NB4 (cell line): Measurements from ENCODE around the gene SCPEP1.
A peak's percentile ranks its signal among the peaks of the same experiment; 100 is the strongest.

ENCODE experiments used
- DNase-seq: peaks from one replicate; pipeline ENCODE4 v3.0.0; 2010; ENCODE audit warnings: low read depth
- H3K4me3 ChIP-seq: one replicate; pipeline ENCODE4 v1.5.1; 2011; ENCODE audit warnings: mild to moderate bottlenecking, low read depth, low read length, moderate library complexity
- MYC ChIP-seq: IDR thresholded peaks from 2 replicates; pipeline ENCODE4 v1.6.1; 2011; ENCODE audit warnings: low read depth, low read length
- POLR2A ChIP-seq: IDR thresholded peaks from 2 replicates; pipeline ENCODE4 v1.6.1; 2011; ENCODE audit warnings: mild to moderate bottlenecking; ENCODE audit not compliant: insufficient read length; ENCODE audit errors: extremely low read depth
- TF ChIP-seq, protein P1 (sequence below): IDR thresholded peaks from 2 replicates; pipeline ENCODE4 v1.6.1; 2011; ENCODE audit warnings: low read depth, low read length
- TF ChIP-seq, protein P2 (sequence below): IDR thresholded peaks from one replicate; pipeline ENCODE4 v1.5.1; 2012; ENCODE audit warnings: low read depth, low read length

Gene SCPEP1, protein sequence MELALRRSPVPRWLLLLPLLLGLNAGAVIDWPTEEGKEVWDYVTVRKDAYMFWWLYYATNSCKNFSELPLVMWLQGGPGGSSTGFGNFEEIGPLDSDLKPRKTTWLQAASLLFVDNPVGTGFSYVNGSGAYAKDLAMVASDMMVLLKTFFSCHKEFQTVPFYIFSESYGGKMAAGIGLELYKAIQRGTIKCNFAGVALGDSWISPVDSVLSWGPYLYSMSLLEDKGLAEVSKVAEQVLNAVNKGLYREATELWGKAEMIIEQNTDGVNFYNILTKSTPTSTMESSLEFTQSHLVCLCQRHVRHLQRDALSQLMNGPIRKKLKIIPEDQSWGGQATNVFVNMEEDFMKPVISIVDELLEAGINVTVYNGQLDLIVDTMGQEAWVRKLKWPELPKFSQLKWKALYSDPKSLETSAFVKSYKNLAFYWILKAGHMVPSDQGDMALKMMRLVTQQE

GRCh38 chr17:56977673-56978395 is at the start of gene SCPEP1:
TSS of gene SCPEP1 (plus strand) at chr17:56978131. CDS start at chr17:56978160, 29 bp downstream.
- peak; percentile 85 for DNase-seq
- peak within 1 kb of the TSS; percentile 83 for H3K4me3 ChIP-seq
- TF ChIP-seq MYC, result no peak
- TF ChIP-seq, protein P1, sequence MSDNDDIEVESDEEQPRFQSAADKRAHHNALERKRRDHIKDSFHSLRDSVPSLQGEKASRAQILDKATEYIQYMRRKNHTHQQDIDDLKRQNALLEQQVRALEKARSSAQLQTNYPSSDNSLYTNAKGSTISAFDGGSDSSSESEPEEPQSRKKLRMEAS, result peak; percentile 74
- no peak for TF ChIP-seq POLR2A

DNA sequence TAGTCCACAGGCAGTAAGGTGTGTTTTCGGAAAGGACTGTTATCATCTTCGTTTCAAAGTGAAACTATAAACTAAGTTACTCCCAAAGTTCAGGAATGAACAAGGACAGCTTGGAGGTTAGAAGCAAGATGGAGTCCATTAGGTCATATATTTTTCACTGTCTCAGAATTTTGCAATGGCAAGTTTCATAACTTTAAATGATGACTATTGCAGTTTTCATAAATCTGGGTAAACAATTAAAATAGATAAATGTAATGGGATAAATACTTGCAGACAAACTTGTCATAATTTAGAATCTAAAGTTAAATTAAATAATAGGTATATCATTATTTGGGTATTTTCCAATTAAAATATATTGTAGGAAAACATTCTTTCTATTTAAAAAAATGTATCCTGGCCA is 49.3 kb upstream of the SCPEP1 start:
- H3K4me3 ChIP-seq, result no peak overlapping the region
- TF ChIP-seq POLR2A, result no peak

GRCh38 chr17:56929362-56929969 is 48.5 kb upstream of the SCPEP1 start:
- H3K4me3 ChIP-seq, result no peak overlapping the region
- DNase-seq, result peak; percentile 43
- TF ChIP-seq, protein P2, sequence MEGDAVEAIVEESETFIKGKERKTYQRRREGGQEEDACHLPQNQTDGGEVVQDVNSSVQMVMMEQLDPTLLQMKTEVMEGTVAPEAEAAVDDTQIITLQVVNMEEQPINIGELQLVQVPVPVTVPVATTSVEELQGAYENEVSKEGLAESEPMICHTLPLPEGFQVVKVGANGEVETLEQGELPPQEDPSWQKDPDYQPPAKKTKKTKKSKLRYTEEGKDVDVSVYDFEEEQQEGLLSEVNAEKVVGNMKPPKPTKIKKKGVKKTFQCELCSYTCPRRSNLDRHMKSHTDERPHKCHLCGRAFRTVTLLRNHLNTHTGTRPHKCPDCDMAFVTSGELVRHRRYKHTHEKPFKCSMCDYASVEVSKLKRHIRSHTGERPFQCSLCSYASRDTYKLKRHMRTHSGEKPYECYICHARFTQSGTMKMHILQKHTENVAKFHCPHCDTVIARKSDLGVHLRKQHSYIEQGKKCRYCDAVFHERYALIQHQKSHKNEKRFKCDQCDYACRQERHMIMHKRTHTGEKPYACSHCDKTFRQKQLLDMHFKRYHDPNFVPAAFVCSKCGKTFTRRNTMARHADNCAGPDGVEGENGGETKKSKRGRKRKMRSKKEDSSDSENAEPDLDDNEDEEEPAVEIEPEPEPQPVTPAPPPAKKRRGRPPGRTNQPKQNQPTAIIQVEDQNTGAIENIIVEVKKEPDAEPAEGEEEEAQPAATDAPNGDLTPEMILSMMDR, result no peak
- TF ChIP-seq, protein P1, result no peak
- no peak for TF ChIP-seq MYC
- no peak for TF ChIP-seq POLR2A

More for the DNA sequence above, 49.3 kb upstream of the SCPEP1 start:
- DNase-seq, result no peak

- TF ChIP-seq MYC, result no peak
- TF ChIP-seq, protein P1, result no peak
- no peak for TF ChIP-seq POLR2A
- TF ChIP-seq, protein P2, result no peak
- DNase-seq, result no peak
- H3K4me3 ChIP-seq, result no peak overlapping the region
Observed at GRCh38 chr17:56930739-56931337, 47.1 kb upstream of the SCPEP1 start.

DNA sequence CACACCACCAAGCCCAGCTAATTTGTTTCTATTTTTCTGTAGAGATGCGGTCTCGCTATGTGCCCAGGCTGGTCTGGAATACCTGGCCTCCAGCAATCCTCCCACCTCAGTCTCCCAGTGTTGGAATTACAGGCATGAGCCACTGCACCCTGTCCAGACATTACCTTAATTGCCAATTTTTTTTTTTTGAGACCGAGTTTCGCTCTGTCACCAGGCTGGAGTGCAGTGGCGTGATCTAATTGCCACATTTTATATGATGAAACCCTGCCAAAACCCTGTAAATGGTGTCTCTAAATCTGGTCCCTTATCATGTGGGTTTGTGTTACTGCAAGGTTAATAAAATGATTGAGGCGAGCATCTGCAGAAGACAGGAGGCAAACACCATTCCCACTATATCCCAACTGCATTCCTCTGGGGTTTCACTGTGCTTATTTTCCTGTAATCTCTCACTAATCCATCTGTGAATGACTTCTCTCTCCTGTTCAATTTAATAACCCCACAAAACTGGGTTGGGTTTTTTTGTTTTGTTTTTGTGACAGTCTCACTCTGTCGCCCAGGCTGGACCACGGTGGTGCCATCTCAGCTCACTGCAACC is 44.7 kb upstream of the SCPEP1 start:
- TF ChIP-seq, protein P1, result no peak
- TF ChIP-seq, protein P2, result no peak
- TF ChIP-seq MYC, result no peak
- TF ChIP-seq POLR2A, result no peak
- H3K4me3 ChIP-seq, result no peak overlapping the region
- DNase-seq, result no peak

DNA sequence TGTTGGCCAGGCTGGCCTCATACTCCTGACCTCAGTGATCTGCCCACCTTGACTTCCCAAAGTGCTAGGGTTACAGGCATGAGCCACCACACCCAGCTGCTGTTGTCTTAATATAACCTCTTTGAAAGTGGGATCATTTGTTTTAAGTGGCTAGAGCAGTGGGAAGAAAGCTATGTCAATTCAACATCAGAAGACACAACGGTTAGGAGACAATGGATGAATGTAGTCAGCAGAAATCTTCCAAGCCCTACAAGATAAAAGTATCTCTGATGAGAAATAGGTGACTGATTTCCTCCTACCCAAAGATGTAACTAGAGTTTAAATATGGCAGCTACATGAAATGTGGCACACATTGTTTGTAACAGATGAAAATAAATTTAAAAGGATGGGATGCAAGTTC is 44.1 kb upstream of the SCPEP1 start:
- DNase-seq, result no peak
- H3K4me3 ChIP-seq, result no peak overlapping the region
- TF ChIP-seq MYC (no peak), POLR2A (no peak)
- TF ChIP-seq, protein P2, result no peak
- TF ChIP-seq, protein P1, result no peak
